Measurements from ENCODE around the gene INPP1.

INPP1 gene

GRCh38 chr2:190408538-190409271 is 65.3 kb downstream of the INPP1 start:
- DNase-seq (ENCODE audit: low spot score) = peak; percentile 76

- DNase-seq (ENCODE audit: low spot score) = no peak
These were observed 66.2 kb downstream of the INPP1 start for GRCh38 chr2:190409616-190410015.

GRCh38 chr2:190410166-190410565 is 66.8 kb downstream of the INPP1 start:
- no peak for DNase-seq (ENCODE audit: low spot score)

GRCh38 chr2:190412966-190413365 is 69.6 kb downstream of the INPP1 start:
- no peak for DNase-seq (ENCODE audit: low spot score)

GRCh38 chr2:190413421-190413820 is 70.0 kb downstream of the INPP1 start:
- DNase-seq (ENCODE audit: low spot score) = no peak

- no peak for DNase-seq (ENCODE audit: low spot score)
These were observed 71.9 kb downstream of the INPP1 start for GRCh38 chr2:190415251-190415650.

GRCh38 chr2:190415794-190416775 is 72.7 kb downstream of the INPP1 start:
- peak; percentile 8 for DNase-seq (ENCODE audit: low spot score)

GRCh38 chr2:190417045-190417842 is 73.9 kb downstream of the INPP1 start:
- DNase-seq (ENCODE audit: low spot score) = no peak

- DNase-seq (ENCODE audit: low spot score) = no peak
These were observed 75.3 kb downstream of the INPP1 start for GRCh38 chr2:190418727-190419126.

- DNase-seq (ENCODE audit: low spot score) = no peak
These were observed 77.4 kb downstream of the INPP1 start for GRCh38 chr2:190420801-190421200.
